ENCODE data around the gene PCBP3.

Gene PCBP3

DNA sequence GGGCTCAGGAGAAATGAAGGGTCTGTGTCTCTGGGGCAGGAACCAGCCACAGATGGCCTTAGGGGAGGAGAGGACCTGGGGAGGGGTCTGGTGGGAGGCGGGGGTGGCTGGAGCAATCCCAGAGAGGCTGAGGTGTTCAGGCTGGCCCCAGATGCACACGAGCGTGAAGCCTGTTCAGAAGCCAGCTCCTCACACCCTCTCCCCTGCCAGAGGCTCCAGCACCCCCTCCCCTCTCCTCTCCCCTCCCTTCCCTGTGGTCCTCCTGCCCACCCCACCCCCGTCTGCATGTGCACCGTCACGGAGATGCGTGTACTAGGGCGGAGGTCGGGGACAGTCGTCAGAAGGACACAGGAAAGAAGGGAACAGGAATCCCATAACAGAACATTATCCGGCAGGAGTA is 223.0 kb downstream of the PCBP3 start:
- TF ChIP-seq CTCF (conservative IDR thresholded peaks at IDR 0.05) = no peak
- no peak overlapping the region for H3K27ac ChIP-seq

- no peak for TF ChIP-seq CTCF (conservative IDR thresholded peaks at IDR 0.05)
These were observed 223.6 kb downstream of the PCBP3 start for GRCh38 chr21:45867041-45867666.

GRCh38 chr21:45867671-45868081 is 224.2 kb downstream of the PCBP3 start:
- H3K27ac ChIP-seq = no peak overlapping the region
- TF ChIP-seq CTCF (conservative IDR thresholded peaks at IDR 0.05) = no peak

More at GRCh38 chr21:45867041-45867666, 223.6 kb downstream of the PCBP3 start:
- no peak overlapping the region for H3K27ac ChIP-seq

GRCh38 chr21:45868086-45868485 is 224.6 kb downstream of the PCBP3 start:
- TF ChIP-seq CTCF (conservative IDR thresholded peaks at IDR 0.05) = no peak
- no peak overlapping the region for H3K27ac ChIP-seq

DNA sequence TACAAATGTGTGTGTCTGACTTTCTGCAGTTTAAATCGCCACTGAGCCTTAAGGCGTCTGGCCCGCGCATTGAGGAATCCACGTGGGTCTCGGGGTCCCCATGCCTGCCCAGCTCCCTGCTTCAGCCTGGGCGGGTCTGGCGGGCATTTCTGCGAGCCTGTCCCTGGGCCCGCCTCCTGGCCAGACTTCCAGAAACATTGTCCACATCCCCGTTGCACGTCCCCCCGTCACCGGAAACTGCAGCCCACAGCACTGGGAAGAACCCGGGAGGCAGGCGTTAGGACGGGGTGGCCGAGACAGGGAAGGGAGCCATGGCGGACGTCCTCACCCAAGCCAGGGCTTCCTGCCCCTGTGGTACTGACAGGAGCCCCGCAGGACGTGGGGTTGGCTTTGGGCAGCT is 225.0 kb downstream of the PCBP3 start:
- no peak overlapping the region for H3K27ac ChIP-seq
- TF ChIP-seq CTCF (conservative IDR thresholded peaks at IDR 0.05) = no peak

DNA sequence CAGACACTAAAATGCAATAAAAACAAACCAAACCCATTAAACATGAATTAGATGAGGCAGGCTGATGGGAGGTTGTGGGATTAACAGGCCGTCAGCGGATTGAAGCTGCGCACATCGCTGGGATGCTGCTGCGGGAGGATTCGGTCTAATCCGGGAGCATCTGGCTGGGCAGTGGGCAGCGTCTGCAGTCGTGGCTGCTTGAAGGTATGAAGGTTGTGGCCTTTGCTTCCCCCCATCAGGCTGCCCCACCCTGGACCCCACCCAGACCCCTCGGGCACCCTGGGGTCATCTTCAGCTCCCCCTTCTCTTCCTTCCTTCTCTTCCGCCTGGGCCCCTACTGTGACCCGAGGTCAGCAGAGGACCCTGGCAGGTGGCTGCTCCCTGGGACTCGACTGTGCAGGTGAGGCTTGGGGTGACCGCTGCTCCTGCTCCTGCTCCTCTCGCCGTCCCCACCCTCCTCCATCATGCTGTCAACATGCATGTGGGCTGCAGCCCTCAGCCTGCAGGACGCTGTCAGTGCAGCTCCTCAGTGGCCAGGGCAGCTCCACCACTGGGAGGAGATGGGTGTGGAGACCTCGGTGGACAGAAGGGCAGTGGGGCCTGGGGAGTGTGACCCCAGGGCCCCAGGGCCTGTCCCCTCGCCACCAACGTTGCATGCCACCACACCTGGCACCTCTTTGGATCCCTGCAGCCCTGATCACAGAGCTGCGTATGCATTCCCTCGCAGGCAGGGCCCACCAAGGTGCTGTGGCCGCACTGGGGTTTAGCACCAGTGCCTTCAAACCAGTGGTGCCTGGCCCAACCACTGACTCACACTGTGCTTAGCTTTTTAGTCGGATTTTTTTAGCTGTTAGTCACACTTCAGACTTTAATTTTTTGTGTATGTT is 225.8 kb downstream of the PCBP3 start:
- H3K27ac ChIP-seq = no peak overlapping the region
- TF ChIP-seq CTCF (conservative IDR thresholded peaks at IDR 0.05) = no peak

- no peak overlapping the region for H3K27ac ChIP-seq
- TF ChIP-seq CTCF (conservative IDR thresholded peaks at IDR 0.05) = no peak
These were observed 226.9 kb downstream of the PCBP3 start for GRCh38 chr21:45870421-45870820.
